NCI-H146 treated with DMSO at 0.1 percent for 48 hours (cell line): ENCODE measurements around the gene LGR6.
"Not testable (repeated sequence)": the region's sequence is repeated elsewhere in the genome, so short reads cannot be mapped to it uniquely, and the experiment has no call there.

Source experiments
- DNase-seq: peaks from one replicate; lab custom pipeline; 2025; ENCODE audit not compliant: unreplicated experiment; lab: John Stamatoyannopoulos, UW

The LGR6 gene

DNA sequence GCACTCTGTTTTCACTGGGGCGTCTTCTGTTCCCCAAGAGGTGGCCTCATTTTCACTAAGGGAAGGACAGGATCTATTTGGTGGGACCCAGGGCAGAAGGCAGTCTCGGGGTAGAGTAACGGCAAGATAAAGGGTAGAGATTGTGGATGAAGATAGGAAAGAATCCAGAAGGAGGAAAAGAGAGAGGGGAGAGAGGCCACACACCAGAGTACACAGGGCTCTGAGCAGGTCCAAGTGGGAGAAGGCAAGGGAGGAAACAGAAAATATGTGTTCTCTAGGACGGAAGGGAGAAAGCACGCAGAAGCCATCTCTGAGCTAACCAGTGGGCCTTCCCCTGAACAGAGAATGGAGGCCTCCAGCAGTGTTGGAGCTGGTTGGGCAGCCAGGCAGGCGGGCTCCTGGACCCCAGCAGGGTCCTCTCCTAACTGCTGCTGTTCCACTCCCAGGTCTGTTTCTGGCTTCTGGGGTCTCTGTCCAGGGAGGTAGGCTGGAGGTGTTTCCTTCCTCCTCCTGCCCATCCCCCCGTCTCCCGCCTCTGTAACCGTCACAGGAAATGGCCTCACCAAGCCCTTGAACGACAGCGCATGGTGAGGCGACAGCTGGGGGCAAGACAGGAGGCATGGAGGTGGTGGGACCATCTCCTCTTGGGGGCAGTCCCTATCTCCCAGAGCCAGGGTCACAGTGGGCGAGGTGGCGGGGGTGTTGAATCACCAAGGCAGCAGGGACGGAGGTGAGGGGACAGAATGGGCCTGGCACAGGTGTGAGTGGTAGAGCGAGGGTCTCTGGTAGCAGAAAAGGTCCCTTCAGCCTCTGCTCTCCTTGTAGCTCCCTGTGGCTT lies 33.8 kb upstream of the LGR6 start:
- no peak for DNase-seq

DNA sequence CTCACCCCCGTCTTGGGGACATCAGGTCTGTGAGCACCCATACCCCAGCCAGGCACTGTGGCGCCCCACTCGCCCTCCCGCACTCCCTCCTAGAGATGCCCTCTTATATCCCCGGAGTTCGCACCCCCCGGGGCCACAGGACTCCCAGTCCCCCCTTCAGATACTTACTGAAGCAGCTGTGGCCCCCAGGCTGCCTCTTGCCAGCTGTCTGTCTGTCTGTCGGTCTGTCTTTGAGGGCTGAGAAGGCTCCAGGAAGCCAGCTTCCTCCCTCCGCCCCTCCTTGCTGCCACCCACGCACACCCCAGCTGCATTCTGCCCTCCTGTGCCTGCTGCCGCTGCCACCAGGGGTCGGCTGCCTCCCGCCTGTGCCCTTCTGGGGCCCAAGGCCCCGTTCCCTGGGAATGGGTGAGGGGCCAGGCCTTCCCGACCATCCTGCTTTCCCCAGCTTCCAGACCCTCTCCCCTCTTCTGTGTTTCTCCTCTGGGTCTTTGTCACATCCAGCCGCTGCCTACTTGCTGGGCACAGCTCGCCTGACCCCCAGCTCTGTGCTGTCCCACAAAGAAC lies 33.1 kb upstream of the LGR6 start, which contains the start of gene PTPN7:
TSS of gene PTPN7 (minus strand) at position 226 of the 564 bp plus-strand sequence. CDS start 1,200 bp downstream, outside the sequence.
- DNase-seq: no peak

DNA sequence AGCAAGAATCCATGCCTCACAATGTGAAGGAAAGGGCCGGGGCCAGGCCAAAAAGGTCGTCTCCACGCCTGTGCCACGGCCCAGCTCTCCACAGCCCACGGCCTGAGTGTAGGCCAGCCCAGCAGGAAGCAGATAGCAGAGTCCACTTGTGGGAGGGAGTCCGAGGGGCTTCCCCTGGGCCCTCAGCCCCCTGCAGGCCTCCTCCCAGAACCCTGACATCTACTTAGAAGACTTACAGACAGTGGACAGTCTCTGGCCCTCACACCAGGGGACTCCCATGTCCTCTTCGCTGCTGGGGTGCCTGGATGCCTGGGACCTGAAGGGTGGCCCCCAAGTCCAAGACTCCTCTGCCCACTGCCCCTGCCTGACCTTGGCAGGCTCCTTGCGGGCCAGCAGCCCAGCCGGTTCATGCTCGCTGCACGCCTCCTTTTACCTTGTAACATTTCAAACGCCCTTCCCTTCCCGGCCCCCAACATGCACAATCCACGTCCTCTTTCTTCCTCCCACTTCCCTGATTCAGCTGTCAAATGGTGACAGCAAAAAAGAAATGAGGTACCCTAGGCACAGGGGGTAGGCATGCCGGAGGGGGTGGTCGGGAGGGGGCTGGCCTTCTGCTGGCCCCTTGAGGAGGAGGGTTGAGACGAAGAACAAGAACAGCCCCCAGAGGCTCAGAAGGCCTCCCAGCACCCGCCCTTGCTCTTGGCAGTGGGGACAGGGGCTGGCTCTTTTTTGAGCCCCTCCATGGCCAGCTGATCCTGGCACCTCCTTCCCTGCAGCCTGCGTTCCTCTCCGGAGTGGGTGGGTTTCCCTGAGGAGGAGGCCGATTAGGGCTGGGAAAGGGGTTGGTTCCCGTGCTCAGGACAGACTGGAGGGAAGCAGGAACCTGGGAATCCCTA lies 32.2 kb upstream of the LGR6 start:
- no peak for DNase-seq

DNA sequence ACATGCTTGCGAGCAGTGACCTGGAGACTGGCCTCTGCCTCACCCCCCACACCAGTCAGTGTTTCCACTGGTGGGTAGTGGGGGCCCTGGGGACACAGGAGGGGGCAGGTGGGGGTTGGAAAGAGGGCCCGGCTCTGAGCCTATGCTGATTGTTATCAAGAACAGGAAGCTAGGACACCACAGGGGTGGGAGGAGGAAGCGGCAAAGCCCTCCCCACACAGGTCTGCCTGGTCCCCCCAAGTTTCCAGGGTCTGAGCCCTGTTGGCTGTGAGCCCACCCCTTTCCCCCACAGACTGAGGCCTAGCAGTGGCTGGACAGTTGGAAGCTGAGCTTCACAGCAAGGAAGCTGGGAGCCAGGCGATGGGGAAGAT lies 31.6 kb upstream of the LGR6 start:
- DNase-seq: no peak

DNA sequence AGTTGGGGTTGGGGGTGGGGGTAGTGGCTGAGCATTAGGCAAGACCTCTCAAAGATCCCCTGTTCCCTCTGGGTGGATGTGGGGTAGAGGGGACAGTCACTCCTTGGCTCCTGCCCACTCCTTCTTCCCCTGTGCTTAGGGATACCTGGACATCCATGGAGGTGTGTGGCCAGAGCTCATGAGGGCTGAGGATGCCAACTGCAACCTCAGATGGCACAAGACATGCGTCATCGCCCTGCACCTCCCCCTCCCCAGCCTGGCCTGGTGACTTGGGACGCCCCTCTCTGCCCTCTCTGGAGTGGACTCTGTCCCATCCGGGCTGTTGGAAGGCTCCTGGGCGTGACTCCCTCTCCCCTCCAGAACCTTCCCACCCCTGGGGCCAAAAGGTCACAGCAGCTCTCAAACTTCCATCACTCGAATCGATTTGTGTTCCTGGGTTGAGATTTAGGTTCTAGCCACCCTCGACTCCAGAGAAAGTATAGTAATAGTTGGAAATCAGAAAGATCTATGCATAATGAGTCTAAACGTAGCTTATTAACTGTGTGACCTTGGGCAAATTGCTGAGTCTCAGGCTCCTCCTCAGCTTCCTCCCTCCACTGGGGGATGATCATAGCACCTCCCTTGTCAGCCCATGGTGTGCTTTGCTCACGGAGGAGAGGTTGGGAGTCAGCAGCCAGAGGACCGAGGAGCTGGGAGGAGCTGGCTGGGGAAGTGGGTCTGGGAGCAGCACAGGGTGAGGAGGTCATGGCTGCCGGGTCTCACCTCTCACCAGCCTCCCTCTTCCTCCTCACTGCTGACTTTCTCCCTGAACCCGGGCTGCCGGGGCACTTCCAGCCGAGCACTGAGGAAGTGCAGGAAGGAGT lies 30.9 kb upstream of the LGR6 start:
- no peak for DNase-seq

DNA sequence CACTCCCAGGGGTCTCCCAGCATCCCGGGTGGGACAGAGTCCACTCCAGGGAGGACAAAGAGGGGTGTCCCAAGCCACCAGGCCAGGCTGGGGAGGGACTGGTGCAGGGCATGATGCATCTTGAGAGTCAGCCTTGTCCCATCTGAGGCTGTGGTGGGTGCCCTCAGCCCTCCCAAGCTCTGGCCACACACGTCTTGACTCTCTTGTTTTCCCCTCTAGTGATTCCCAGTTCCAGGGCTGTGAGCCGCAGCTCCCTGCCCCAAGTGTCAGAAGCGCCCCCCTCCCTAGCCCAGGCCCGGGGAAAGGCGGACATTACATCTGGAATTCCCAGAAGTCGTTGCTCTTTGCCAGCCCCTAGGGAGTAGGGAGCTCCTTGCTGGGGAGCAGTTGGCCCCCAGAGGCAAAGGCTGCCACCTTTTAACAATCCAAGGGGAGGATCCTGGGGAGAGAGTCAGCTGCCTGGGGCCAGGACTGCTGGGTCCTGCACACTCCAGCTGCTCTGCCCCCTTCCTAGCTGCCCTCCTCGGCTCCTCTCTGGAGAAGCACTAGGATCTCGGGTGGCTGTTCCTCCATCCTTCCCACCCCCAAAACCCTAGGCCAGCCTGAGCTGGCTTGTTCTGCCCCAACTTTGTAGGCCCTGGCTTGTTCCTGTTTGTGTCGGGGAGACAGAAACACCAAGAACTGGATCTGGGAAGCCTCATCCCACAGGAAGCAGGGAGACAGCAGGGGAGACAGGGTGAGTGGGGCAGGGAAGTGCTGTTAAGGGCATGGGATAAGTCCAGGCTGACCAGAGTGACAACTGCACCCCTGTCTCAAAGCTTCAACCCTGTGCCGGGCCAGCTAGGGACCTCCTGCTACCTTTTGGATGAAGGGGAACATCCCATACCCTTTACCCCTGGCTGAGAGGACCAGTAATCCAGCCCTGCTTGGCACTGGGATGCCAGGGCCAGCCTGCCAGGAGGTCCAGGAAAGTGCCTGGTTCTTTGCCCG lies 30.0 kb upstream of the LGR6 start:
- no peak for DNase-seq

DNA sequence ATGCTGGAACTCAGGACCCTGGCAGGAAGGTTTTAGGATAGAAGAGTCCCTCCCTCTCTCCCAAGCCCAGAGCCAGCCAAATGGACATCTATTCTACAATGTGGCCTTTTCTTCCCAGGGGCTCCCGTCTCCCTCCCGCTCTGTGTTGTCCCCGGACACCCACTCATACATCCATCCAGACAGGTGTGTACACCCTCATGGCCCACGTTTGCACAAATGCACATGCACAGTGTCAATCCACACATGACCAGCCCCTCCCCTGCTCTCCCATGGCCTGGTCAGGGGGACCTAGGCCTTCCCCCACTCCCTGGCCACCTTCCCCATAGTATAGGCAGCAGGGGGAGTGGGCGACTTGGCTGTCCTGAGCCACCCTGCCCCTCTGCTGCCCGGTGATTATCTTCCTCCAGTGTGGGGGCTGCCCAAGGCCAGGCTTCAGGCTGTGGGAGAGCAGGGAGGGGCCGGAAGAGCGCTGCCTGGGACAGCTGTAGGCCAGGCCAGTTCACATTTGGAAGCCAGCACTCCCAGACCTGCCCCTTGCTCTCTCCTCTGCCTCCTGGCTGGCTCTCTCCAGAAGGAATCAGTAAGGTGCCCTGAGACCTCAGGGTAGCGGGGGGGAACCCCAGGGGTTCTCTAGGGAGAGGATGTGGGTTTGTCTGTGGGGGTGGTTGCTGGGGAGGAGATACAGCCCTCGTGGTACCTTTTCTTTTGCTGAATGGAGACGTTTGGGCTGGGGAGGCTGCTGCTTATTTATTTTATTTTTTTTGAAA lies 29.1 kb upstream of the LGR6 start:
- DNase-seq: no peak

DNA sequence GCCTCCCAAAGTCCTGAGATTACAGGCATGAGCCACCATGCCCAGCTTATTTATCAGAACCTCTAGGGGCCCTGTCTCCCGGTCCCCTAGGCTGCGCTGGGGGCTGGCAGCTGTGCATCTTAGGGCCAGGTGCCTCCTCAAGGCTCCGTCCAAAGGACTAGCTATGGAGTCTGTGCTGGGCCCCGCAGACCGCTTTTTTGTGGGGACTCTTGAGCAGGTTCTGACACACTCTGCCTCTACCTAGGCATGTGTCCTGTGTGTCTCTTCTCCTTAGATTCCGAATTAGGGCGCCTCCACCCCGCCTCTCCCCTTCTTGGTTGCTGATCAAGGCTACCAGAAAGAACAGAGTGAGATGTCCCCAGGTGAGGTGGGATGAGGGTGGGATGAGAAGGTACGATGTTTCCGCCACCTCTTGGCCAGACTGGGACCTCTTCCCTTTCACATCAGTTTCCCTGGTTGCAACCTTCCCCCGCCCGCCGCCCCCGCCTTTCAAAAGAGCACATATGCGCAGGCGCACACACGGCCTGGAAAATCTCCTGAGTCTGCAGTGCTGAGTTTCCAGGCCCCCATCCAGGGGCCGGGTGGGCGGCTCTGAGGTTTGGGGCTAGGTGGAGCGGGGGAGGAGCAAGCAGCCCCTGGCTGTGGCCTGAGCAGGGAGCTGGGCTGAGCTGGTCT lies 28.2 kb upstream of the LGR6 start:
- DNase-seq: no peak

DNA sequence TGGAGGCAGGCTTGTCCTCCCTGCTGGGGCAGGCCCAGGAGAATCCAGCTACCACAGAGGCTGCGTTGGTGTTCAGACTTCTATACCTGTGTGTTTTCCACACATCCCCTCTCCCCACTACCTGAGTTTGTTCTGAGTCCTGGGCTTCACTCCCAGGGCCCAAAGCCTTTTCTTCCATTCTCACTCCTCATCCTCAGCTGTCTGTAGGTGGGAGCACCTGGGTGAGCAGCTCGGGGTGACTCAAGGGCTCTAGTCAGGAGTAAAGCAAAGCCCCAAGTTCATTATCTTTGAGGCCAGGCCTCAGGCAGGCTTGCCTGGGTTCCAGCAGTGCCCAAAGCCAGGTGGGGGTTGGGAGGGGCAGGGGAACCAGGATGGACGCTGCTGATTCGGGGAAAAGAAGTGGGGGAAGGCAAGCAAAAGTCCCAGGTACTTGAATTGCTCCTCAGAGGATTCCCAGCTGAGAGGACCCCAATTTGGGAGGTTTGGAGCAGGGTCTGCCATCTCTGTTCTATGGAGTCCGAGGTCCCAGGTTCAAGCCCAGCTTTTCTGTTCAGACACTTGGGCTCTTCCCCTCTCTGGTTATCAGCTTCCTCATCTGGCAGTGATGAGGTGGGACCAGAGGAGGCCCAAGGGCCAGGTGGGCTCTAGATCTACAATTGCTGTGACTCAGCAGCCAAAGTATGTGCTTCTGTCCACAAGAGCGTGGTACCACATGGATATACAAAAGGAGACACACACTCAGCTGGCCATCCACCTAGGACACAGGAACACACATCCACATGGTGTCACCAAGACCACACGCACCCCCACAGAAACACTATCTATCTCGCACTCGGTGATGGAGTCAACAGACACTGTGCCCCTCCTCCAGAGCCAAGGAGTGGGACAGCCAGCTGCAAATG lies 27.4 kb upstream of the LGR6 start:
- DNase-seq: no peak

DNA sequence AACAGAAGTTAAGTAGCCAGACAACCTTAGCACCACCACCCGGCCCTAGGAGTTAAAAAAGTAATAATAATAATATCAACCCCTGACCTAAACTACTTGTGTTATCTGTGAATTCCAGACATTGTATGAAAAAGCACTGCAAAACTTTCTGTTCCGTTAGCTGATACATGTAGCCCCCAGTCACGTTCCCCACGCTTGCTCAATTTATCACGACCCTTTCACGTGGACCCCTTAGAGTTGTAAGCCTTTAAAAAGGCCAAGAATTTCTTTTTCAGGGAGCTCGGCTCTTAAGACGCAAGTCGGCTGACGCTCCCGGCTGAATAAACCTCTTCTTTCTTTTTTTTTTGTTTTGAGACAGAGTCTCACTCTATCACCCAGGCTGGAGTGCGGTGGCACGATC lies 26.5 kb upstream of the LGR6 start:
- not testable (repeated sequence) for DNase-seq

DNA sequence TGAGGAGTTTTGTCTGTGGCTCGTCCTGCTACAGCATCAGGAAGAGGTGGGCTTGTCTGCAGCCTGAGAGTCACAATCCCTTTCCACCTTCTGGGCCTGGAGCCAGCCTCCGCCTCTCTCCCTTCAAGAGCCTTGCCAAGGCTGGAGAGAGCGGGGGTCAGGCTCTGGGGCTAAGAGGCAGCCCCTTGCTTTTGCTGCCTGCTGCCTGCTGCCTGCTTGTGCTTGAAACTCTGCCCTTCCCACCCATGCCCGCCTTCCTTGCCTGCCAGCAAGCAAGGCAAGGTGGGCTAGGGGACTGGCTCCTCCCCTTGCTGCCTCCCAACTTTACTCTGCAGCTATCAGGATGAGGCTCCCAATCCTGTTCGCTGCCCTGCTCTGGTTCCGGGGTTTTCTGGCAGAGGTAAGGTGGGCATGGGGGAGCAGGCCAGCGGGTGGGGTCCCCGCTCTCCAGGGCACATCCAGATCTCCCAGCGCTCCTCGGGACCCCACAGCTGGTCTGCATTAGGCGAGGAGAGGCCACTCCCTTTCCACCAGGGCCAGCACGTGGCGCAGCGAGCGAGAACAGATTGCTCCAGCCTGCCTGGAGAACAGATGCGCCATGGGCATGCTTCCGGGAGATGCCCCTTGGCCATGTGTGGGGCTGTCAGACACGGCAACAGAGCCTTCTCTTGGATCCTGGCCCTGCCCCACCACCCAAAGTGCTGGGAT lies 25.7 kb upstream of the LGR6 start:
- no peak for DNase-seq

DNA sequence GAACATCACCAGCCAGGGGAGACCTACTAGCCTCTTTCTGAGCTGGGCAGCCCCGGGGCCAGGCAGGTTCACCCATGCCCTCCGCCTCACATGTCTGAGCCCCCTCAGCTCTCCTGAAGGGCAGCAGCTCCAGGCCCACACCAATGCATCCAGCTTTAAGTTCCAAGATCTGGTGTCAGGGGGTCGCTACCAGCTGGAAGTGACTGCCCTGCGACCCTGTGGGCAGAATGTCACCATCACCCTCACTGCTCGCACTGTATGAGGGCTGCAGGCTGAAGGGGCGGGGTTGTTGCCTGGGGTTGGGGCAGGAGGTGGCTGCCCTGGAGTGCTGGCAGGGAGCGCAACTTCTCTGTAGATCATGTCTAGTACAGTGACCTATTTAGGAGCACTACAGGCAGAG lies 24.7 kb upstream of the LGR6 start:
- DNase-seq: no peak

DNA sequence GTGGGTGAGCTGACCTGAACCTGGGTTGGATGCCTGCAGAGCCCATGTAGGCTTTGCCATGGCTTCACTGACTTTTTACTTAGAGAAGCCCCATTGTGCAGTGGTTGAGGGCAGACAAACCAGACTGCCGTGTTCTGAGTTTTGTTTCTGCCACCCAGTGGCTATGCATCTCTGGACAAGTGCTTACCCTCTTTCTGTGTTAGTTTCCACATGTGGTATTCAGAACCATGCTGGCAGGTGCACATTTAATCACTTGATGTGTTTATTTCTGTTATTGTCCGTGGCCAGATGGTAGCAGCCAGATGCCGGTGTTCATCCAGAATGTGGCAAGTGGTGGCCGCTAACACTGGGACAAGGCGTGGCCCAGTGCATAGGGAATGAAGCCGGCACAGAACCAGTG lies 22.9 kb upstream of the LGR6 start:
- DNase-seq: no peak

DNA sequence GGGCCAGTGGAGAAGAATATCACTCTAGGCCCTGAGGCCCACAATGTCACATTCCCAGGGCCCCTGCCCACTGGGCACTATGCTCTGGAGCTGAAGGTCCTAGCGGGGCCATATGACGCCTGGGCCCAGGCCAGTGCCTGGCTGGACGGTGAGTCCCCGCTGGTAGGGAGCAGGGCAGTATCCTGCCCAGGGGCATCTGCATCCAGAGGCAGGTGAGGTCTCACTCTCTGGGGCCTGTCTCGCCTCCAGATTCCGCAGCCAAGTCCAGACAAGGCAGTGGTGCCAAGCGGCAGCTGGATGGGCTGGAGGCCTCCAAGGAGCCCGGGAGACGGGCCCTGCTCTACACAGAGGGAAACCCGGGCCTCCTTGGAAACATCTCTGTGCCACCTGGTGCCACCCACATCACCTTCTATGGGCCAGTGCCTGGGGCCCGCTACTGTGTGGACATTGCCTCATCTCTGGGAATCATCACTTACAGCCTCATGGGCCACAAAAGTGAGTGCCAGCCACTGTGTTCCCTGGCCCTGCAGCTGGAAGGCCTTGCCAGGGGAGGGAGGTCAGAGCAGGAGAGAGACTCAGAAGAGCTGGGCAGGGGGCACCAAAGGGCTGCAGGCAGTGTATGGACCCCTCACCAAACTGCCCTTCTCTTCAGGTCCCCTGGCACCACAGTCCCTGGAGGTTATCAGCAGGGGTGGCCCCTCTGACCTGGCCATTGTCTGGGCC lies 22.1 kb upstream of the LGR6 start:
- no peak for DNase-seq

DNA sequence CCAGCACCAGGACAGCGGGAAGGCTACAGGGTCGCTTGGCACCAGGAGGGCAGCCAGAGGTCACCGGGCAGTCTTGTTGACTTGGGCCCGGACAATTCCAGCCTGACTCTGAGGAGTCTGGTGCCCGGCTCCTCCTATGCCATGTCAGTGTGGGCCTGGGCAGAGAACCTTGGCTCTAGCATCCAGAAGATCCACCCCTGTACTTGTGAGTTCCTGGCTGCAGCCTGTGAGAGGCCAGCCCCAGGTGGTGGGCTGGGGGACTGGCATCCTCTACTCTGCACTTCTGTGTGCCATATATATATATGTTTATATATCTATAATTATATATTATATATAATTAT lies 21.6 kb upstream of the LGR6 start:
- no peak for DNase-seq

DNA sequence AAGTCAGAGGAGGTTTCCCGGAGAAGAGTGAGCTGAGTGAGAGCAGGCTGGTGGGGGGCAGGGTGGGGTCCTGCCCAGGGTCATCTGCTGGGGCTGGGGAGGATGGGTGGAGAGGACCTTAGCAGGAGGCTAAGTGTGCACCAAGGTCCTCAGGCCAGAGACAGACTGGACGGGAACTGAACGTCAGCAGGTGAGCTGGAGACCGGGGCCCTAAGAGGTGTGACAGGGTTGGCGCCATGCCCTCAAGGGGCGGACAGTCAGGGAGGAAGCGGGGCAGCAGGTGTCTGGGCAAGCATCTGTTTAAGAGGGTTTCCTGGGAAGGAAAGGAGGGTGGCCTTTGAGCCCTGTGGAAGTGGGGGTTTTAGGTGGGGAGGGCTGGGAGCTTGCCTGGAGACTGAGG lies 19.6 kb upstream of the LGR6 start:
- DNase-seq: no peak
